GM11168 (cell line): ENCODE data around the gene CRYAA.
"Not testable (repeated sequence)": the region's sequence is repeated elsewhere in the genome, so short reads cannot be mapped to it uniquely, and the experiment has no call there.

ENCODE experiments used
- in situ Hi-C: fragments of 300-500 bp; cut with MboI; formaldehyde crosslinking; loops from one replicate; pipeline ENCODE4 v1.12.0; 2022; ENCODE audit warnings: low sequenced_read_pairs; ENCODE audit not compliant: unreplicated experiment

The CRYAA gene

DNA sequence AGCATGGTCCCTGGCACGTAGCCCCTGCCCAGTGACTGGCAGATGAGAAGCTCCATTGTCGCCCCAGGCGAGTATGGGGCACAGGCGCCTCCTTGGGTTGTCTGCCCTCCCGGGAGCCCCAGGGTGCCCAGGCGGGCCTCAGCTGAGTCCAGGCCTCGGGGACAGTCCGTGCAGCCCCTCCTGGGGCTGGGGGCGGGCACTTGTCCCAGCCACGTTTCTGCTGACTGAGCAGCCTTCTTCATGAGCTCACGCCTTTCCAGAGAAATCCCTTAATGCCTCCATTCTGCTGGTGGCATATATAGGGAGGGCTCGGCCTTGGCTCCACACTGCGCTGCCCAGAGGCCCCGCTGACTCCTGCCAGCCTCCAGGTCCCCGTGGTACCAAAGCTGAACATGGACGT, at the start of gene CRYAA:
CRYAA (plus strand) TSS at position 301 of the 400 bp plus-strand sequence; CDS start at position 393, 92 bp downstream.
- in situ Hi-C loops: not testable (repeated sequence)

DNA sequence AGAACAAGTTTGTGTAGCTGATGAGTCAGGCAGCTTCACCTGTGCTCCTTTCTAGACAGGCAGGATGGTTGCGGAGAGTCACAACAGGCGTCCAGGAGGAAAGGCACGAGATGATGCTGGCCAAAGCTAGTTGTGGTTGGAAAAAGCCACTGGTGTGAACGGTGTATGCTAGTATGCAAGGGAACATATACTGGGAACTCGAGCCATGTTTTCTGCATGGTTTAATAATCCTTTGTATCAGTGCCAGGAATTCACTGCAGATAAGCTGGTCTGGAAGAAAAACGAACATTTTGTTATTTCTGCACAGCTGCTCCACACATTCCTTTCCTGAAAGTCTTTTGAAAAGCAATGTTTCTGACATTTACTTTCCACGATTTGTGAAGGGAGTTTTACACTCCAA, 38.7 kb upstream of the CRYAA start:
- in situ Hi-C loops: not testable (repeated sequence)

- in situ Hi-C loops: not testable (repeated sequence)
Measured at GRCh38 chr21:43134520-43134919, 34.3 kb upstream of the CRYAA start.

GRCh38 chr21:43138944-43139343, 29.9 kb upstream of the CRYAA start:
- in situ Hi-C loops: not testable (repeated sequence)

- in situ Hi-C loops: not testable (repeated sequence)
Measured at GRCh38 chr21:43141407-43141806, 27.4 kb upstream of the CRYAA start.

GRCh38 chr21:43146637-43147036, 22.2 kb upstream of the CRYAA start:
- in situ Hi-C loops: not testable (repeated sequence)

DNA sequence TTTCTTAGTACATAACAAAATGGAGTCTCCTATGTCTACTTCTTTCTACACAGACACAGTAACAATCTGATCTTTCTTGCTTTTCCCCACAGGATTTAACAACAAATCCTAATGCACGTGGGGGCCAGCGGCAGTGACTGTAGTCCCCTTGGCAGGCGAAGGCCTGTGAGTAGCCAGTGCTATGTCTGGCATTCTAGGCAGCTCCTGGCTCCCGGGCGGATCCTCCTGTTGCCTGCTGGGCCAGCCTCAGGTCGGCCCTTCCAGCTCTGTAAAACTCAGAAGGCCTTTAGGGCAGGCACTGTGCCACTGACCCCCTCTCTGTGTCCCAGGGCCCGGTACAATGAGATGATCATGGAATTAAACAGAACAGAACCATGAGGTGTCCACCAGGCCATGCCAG, 20.8 kb upstream of the CRYAA start:
- in situ Hi-C loops: not testable (repeated sequence)

- in situ Hi-C loops: not testable (repeated sequence)
Measured at GRCh38 chr21:43149344-43149743, 19.5 kb upstream of the CRYAA start.

DNA sequence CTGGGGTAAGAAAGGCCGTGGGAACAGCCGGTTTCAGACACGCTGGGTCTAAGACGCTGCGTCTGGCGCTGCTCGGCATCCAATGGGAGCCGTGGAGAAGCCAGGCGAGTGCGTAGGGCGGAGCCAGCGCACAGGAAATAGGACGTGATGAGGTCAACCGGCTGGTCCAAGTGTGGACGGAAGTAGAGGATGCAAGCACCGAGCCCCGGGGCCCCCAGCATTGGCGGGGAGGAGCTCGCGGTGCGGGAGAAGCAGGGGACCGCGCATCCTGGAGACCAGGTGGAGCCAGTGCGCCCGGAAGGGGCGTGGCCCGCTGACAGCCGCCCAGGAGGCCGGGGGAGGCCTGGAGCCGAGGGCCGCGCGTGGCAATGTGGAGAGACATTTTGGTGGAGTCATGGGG, 15.2 kb upstream of the CRYAA start:
- in situ Hi-C loops: not testable (repeated sequence)

GRCh38 chr21:43159279-43160175, 9.3 kb upstream of the CRYAA start:
- in situ Hi-C loops: not testable (repeated sequence)

DNA sequence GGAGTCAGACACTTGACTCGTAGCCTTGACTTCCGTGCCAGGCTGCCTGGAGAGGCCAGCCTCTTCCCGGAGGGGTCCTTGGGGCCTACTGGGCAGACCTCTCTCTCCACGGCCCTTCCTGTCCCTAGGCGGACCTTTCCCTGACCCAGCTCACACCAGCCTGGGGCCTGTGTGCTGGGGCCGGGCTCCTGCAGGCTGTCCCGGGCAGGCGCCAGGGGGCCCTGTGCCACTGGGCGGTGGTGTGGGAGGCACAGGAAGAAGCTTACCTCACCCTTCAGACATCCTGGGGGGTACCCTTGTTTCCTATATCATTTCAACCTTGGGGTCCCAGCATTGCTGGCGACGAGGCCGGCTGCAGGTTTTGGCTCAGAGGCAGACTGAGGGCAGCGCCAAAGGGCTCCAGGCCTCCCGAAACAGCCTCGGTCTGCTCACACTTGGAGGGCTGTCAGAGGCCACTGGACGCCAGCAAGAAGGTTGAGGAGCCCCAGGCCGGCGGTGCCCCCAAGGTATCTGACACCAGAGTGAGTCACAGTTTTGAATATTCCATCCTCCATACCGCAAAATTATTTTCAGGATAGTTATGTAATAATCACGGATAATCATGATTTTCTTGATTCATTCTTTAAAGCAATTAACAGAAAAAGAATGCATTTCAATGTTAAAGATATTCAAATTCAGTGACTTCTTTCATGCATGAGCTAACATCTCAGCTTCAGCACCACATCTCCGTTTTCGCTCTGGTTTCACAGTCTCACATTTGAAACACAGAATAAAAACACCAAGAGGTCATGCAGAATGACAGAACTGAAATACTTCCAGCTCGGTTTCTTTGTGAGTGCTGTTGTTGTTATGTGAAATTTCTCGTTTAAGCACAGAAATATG, 6.7 kb upstream of the CRYAA start:
- in situ Hi-C loops: not testable (repeated sequence)

DNA sequence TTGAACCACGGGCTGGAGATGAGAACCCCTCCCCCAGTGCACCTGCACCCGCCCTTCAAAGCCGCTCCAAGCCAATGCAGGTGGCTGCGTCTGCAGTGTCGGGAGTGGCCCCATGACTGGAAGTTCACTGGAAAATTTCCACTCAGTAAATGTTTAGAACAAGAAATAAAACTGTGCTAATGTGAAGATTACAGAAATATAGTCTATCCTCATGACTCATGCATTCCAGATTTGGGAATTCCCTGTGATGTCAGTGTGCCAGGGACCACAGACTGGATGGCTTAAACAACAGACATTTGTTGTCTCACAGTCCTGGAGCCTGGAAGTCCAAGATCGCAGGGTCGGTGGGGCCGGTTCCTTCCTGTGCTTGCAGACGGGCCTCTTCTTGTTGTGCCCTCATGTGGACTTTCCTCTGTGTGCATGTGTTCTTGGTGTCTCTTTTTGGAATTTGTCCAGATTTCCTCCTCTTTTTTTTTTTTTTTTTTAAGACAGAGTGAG, 6.1 kb upstream of the CRYAA start:
- in situ Hi-C loops: not testable (repeated sequence)

DNA sequence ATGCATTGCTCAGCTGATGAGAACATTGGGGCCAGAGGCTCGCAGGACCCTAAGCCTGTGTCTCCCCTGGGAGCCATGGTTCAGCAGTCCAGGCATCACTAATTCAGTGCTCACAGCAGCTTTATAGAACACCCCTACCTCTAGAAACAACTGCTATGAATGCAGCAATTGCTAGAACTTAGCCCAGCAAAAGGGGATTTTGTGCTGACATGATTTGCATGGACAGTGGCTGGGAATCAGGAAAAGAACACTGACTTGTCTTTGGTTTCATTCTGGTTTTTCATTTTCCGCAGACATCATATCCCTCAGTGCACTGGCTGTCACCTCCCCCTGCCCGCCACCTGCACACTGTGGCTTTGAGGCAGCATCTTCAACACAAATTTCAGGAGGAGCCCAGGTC, 4.0 kb upstream of the CRYAA start:
- in situ Hi-C loops: not testable (repeated sequence)

DNA sequence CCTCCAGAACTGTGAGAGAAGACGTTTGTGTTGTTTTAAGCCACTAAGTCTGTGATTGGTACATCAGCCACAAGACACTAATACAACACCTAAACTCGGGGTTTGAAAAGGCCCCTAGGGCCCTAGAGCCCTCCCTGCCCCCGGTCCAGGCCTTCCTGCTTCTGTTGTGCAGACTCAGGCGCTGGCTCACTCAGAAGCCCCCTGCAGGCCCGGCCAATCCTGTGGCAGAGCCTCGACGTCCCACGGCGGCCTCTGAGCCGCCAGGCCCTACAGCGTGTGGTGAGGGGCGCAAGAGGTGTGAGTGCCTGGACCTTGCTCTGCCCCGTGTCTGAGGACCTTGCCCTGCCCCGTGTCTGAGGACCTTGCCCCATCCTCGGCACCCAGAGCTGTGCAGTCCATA, 3.1 kb upstream of the CRYAA start:
- in situ Hi-C loops: not testable (repeated sequence)

DNA sequence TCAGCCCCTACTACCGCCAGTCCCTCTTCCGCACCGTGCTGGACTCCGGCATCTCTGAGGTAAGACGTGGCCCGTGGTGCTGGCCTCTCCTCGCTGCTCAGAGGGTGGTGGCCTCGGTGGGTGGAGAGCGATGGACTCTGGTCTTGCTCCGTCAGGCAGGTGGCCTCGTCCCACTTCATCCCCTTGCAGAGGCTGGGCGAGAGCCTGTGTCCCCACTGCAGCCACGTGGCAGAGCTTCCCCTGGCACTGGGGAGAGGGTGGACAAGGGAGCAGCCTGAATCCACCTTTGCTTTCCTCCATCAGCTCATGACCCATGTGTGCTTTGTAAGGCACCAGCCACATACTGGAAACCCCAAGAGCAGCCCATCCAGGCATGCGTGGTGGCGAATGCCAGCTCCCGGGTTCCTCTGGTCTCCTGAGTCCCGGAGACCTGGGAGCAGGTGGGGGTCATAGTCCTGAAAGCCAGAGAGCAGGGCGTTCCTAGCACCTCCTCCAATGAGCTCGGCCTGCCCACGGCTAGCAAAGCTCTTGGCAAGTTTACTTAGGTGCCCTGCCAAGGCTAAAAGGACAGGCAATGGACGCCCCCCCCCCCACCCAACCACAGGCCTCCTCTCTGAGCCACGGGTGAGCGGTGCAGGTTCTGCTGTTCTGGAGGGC, 550 bp downstream of the CRYAA start:
- in situ Hi-C loops: not testable (repeated sequence)

- in situ Hi-C loops: not testable (repeated sequence)
Measured at GRCh38 chr21:43169891-43170290, 1.1 kb downstream of the CRYAA start.

DNA sequence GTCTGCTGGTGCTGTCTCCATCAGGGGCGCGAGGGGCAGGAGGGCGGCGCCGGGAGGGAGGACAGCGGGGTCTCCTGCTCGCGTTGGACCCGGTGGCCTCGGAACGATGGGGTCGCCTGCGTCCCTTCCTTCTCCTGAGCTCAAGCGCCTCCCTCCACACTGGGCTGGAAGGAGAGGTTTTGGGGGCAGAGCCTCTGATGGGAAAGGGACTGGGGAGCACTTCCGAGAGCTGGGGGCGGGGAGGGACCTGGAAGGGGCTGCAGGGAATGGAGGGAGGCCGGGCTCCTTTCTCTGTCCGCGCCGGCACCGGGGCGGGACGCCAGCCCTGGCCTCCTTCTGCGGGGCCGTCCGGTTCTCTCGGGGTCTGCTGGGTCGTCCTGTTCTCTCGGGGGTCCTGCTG, 4.0 kb downstream of the CRYAA start:
- in situ Hi-C loops: not testable (repeated sequence)

DNA sequence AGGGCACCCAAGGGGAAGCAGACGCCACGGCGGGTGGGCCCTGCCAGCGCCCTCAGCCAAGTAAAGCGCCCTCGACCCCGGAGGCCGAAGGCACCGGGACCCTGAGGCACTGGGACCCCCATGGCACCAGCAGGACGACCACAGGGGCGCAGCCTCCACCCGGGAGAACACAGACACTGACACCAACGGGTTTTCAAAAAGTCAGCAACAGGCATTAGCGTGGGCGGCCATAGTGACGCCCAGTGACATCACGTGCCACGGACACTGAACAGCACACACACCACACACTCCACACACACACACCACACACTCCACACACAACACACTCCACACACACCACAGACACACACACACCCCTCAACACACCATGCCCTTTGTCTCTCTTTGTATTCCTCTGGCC, 4.6 kb downstream of the CRYAA start:
- in situ Hi-C loops: not testable (repeated sequence)

- in situ Hi-C loops: not testable (repeated sequence)
Measured at GRCh38 chr21:43173930-43174329, 5.1 kb downstream of the CRYAA start.

DNA sequence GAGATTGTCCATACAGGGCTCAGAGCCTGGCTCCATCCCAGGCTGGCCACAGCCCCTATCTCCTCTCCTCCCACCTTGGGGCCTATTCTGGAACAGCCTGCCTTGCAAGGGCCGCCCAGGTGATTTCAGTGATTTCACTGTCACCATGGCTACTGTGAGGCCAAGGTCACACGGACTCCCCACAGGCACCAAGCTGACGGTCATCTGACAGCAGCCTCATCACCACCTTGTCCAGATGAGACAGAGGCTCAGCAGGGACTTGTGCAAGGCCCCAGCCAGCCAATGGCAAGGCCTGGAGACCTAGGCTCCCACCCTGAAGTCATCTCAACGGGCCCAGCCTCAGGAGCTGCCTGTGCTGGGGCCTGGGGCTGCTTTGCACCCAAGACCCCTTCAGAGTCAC, 6.2 kb downstream of the CRYAA start:
- in situ Hi-C loops: not testable (repeated sequence)
